Stimulated activated CD8-positive, alpha-beta memory T cell treated with anti-CD3 and anti-CD28 coated beads, Interleukin-2, amount 100 ng/mL, for 48 hours (primary cell): Measurements from ENCODE around the gene TSPAN14.

ENCODE experiments used
- DNase-seq, 2 donors: peaks; one replicate each; pipeline ENCODE4 v3.0.0-alpha.2; 2020; ENCODE audit warnings: low read depth in 2 of 2

The TSPAN14 gene

DNA sequence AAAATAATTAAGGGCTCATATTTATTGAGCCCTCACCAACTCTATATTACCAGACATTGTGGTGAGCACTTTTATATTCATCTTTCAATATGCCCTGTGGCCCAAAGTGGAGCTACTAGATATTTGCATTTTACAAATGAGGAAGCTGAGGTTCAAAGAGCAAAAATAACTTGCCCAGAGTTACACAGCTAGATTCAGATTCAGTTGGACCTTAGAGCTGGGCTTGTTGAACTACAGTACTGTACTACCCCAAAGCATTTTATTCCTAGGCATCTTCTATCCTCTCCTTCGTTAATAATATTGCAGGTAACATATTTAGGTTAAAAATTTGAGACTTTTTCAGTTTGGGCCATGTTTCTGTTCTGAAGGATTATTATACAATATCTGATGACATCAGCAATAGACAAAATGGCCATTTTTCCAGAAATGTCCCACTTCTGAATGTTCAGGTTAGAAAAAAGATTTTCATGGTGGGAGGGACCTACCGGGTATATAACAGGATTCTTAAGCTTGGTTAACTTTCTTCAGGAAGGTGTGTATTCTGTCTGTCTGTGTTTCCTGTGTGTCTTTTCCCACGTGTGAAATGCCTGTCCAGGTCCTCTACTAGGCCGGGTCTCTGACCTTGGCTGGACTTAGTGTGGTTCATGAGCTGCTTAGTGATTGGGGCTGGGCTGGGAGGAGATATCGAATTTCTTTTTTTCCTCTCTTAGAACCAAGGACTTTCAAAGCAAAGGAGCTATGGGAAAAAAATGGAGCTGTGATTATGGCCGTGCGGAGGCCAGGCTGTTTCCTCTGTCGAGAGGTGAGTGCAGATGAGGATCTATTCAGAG is 32.2 kb upstream of the TSPAN14 start:
- no peak for DNase-seq

DNA sequence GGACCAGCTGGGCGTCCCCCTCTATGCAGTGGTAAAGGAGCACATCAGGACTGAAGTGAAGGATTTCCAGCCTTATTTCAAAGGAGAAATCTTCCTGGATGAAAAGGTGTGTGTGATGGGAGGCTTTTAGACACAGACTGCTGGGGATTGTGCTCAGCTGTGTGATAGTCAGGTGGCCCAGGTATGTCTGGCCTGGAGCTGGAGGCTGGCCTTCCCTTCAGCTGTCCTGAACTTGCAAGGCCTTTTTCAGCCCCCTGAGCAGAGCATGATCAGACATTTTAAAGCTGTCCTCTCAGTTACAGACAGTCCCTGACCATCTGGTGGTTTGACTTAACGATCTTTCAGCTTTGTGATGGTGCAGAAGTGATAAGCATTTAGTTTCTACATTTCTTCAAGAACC is 28.2 kb upstream of the TSPAN14 start:
- no peak for DNase-seq

DNA sequence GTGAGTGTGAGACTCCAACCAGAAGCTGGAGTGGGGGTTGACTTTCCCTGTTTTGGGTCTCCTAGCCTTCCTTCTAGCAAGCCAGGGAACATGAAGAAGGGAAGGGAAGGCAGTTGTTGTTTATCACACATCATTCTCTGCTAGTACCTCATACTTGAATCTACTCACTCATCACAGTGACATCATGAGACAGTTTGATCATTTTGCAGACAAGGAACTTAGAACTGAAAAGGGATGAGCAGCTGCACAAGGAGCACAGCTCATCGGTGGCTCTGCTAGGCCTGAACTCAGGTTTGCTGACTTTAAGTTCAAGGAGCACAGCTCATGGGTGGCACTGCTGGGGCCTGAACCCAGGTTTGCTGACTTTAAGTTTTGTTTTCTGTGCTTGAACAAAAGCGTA is 26.6 kb upstream of the TSPAN14 start:
- DNase-seq: no peak

DNA sequence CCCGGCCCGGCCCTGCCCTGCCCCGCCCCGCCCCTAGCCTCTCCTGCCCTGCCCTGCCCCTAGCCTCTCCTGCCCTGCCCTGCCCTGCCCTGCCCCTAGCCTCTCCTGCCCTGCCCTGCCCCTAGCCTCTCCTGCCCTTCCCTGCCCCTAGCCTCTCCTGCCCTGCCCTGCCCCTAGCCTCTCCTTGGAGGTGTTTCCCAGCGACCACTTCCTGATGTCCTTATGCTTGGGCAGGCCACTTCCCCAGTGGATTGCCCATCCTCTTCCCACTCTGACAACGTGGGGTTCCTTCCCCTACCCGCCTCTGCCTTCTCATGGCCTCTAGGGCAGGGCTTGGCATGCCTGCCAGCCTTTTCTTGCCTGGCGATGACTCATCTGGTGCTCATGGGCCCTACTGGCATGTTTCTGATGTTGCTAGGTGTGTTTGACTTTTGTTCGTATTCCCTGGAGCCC is 24.6 kb upstream of the TSPAN14 start:
- DNase-seq: no peak

DNA sequence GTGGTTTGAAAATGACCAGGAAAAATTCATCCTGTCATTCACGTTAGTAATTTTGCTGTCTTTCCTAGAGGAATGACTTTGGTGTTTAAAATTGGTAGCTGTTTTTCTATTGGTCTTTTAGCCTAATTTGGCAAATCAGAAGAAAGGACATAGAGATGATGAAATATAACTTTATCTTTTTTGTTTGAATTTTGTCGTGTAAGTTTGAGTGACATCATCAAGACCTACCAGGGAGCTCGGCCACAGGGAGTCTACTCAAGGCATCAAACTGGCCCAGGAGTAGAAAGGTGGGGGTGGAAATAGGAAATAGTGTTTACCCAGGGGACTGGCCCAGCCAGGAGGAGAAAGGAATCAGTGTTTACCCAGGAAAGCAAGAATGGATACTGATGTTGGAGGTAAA is 21.0 kb upstream of the TSPAN14 start:
- DNase-seq: no peak

DNA sequence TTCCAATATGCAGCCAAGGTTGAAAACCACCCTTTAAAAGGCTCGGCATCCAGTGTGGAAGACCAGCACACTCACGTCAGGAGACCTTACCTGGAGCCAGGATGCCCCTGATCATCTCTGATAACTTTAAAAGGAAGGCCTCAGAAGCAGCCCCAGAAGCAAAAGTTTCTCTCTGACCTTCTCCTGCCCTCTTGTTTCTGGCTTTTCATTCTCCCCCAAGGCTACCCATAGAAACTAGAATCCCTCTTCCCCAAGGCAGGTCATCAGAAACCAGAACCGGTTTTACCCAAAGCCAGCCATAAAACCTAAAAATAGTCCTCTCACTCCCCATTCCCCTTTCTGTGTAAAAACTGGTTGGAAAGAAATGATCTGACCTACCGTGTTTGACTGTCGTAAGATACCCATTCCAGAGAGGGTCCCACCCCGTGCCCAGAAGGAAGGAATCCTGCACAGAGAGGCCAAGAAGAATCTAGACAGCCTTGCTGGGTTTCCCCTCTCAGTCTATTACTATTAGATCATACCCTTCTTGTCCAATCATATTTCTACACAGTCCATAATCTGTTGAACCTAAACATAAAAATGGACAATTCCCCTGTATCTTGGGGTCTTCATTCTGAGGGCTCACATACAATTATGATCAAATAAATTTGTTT is 17.5 kb upstream of the TSPAN14 start:
- DNase-seq: no peak

DNA sequence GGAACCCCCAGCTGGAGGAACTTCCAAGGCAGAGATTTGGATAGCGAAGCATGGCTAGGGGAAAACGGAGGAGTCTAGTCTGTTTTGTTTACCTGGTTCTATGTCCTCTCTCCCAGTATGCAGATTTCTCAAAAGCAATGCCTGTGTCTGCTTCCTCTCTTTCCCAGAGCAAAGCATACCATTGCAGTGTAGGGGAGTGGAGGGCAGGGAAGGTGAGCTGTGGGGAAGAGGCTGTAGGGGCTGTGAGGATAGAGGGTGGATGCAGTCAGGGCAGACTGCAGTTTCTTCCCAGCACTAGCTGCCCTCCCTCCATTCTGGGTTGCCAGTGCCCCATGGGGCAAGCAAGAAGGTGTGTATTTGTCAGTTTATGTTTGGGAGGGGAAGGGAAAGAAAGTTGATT is 16.9 kb upstream of the TSPAN14 start:
- DNase-seq: no peak

DNA sequence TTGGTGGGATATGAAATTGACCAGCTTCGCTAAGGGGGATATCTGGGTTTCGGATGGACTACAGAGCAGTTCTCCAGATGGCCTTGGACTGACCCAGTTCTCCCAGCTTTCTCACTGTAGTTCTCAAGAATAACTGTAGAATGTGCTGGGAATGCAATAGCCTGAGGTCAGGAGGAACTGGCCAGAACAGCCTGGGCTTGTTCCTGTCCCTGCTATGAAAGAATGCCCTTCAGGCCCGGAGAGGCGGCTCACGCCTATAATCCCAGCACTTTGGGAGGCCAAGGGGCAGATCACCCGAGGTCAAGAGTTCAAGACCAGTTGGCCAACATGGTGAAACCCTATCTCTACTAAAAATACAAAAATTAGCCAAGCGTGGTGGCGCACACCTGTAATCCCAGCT is 12.3 kb upstream of the TSPAN14 start:
- no peak for DNase-seq

DNA sequence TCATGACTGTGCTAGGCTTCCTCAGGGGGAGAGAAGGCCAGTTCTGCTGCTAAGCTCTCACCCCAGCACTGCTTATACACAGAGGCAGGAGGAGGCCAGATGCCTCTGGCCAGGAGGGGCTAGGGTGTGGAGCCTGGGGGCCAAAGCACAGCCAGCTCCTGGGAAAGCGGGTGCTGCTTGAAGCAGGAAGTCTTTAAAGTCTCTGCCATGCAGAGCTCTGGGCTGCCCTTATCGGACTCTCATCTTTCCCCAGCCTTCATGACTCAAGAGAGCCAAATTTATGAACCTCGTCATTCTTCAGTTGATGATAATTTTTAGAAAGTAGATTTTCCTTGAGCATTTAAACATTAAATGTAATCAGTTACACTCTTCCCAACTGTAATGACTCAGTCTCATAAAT is 11.2 kb upstream of the TSPAN14 start:
- no peak for DNase-seq

DNA sequence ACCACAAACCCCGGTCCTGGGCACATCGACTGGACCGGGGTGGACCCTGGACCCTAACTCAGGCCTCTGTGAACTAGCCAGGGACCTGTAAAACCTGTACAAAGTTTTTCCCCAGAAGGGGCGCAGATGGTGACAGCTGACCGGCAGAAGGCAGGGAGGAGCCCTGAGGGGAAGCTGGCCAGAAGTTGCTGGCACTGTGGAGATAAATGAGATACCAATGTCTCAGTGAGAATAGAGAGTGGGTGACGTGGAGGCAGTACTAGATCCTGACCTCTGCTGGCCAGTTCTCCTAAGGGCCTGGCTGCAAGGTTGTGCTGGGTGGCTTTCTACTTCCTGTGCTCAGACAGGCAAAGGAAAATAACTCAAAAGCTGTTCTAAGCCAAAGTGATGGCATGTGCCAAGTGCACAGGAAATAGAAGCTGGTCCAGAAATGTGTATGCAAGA is 10.6 kb upstream of the TSPAN14 start:
- no peak for DNase-seq

DNA sequence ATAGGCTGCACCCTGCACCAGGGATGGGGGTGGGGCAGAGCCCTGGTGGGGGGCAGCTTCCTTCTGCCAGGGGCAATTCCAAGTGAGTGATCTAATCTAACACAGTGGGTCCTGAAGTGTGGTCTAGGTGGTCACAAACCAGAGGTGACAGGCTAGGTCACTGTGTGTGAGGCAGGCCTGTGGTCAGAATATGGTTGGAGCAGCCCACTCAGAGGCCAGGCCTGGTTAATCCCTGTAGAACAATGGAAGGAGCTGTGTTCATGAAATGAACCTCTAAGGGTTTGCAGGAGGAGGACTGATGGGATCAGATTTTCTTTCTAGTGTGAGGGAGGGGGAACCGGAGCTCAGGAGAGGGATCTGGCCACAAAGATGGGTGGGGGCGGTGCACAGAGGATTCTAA is 10.0 kb upstream of the TSPAN14 start:
- no peak for DNase-seq

DNA sequence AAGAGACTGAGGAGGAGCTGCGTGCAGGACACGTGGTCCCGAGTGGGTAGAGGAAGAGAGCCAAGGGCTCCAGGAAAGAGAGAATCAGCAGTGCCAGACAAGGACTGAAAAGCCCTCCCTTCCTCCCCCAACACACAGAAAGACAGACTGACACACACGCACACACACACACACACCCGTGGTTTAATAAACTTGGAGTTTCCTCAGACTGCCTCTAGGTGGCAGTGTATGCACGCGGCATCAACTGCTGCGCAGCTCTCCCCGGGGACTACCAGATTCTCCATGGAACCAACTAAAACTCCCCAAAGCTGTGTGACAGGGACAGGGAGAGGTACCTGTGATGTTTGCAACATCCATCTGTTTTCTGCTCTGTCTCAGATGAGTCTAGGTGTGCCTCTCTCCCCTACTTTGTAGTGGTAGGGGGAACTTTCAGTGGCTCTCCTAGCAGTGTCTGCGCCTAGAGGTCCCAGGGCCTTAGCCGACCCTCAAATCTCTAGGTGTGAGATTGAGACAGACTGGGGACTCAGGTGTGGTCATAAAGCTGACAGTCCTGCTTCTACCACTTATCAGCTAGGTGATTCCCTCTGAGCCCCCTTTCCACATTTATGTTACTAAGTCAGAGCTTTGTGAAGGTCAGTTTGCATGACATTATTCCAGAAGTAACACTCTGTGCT is 9.3 kb upstream of the TSPAN14 start:
- DNase-seq: peak in 1 of 2 donors; percentile 51

DNA sequence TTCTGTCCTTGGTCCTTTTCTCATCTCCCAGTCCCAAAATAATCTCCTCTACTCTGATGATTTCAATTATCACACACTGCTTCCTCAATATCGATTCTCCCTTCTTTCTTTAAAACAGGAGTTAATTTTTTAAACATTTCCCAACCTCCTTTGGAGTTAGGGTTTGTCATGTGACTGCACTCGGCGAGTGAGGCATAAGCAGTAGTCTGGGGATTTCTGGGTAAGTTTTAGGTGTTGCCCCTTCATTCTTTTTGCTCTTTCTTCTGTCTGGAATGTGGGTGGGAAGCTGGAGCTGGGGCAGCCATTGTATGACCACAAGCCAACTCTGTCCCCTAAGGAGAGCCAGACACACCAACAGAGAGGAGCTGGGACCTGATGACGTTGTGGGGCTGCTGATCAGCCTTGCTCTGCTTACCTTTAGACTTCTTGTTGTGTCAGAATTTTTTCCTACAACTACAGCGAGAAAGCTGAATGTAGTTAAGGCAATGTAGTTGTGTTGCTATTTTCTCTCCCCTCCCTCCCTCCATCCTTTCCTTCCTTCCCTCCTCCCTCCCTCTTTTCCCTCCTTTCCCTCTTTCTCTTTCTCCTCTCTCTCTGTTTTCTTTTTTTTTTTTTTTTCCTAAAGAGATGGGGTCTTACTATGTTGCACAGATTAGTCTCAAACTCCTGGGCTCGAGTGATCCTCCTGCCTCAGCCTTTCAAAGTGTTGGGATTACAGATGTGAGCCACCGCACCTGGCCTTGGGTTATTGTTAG is 6.5 kb upstream of the TSPAN14 start:
- no peak for DNase-seq

DNA sequence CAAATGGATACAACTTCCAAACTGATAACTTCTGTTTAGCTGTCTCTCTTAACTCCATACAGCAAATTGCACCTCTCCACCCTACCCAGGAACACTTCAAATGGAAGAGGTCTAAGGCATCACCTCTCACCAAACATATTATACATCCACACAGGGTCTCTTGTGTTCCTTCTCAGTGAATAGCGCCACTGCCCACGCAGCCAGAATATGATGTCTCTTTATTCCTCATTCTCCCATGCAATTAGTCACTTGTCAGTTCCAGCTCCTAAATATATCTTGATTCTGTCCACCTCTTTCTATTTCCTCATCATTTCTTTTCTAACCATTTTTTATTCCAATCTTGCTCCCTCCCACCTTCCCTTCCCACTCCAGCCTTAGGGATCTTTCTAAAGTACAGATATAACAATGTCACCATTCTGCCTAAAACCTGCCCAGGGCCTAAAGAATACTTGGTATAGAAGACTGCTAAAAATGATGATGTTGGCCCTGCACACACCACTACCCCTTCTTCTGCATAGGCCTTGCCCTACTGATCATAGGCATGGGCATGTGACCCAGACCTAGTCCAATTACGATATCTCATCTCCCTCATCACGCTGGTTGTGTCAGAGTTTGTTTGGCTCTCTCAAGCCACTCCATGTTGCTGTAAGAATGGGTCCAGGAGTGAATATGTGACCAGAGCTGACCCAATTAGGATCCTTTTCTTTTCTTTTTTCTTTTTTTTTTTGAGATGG is 5.7 kb upstream of the TSPAN14 start:
- DNase-seq: no peak

DNA sequence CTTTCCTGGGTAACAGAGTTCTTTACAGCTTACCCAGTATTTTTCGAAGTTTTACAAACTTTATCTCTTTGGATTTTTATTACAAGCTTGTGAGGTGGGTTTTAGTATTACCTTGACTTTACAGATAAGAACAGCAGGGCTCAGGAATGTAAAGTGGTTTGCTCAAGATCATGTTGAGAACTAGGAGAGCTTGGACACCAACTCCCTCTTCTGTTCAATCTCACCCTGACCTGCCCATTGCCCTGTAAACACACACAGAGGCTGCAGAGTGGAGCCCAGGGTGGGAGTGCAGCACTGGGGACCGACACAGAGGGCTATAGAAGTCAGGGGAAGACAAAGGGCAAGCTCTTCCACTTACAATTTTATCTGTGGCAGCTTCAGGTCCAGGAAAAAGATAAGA is 4.6 kb upstream of the TSPAN14 start:
- DNase-seq: no peak

DNA sequence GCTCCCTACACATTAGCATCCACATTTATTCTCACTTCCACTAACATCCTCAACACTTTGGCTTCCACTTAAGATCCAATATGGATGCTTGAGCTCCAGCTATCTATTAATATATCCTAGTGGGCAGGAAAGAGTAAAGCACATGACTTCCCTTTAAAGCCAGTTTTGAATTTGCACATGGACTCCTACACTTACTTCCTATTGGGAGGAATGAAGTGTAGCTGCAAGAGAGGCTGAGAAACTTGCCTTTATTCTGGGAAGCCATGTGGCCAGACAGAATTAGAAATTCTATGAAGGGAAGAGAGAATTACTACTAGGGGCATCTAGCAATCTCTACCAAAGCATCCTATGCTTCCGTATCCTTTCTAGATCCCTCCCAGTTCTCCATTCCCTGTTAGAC is 3.0 kb upstream of the TSPAN14 start:
- no peak for DNase-seq

DNA sequence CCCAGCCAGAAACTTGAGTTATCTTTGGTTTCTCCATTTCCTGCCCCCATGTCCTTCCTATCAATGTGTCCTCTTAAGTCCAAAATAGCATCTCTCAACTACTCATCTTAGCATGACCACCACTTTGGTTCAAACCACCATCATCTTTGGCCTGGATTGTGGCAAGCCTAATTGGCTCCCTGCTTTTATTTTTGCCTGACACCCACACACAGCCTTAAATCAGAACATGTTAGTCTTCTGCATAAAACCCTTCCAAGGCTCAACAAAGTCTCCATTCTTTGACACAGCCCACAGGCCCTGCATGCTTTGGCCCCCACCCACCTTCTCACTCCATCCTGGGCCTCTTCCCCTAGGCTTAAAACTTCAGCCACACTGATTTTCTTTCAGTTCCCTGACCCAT is 2.0 kb upstream of the TSPAN14 start:
- DNase-seq: no peak

DNA sequence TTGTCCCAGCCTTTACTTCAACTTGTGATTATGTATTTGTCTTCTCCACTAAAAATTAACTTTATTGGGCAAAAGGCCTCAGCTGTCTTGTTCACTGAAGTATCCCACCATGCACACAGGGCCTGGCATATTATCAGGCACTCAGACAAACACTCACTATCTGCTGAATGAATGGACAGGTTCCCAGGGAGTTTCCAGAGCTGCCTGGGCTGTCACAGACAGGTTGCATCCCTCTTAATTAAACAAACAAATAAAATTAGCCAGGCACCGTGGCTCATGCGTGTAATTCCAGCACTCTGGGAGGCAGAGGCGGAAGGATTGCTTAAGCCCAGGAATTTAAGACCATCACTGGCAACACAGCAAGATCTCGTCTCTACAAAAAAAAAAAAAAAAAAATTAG is 1.5 kb upstream of the TSPAN14 start:
- DNase-seq: no peak

DNA sequence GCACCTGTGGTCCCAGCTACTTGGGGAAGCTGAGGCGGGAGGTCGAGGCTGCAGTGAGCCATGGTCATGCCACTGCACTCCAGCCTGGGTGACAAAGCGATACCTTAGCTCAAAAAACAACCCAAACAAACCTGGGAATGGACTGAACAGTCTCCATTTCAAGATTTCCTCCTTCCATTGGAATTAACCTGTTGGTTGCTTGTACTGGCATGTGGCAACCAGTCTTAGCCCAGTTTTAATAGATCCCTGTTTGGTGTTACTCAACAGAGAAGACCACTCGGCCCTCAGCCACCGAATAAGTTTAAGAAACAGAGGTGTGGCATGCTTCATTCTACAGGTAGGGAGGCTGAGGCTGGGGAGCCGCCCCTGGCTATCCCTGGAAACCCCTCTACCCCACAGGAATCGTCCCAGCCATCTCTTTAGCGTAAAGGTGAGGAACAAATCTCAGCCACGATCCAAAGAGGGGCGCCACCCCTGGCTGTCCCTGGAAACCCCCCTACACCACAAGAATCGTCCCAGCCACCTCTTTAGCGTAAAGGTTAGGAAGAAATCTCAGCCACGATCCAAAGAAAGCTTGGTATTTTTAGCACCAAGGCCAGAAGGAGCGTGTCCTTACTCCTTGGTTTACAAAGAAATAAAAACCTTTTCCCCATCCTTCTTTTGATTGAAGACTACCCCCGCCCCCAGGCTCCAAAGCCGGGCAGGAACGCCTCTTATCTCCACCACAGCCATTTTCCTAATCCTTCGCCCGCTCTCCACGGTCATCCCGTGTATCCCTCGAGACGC is 861 bp upstream of the TSPAN14 start:
- no peak for DNase-seq
